ENCODE data around the gene NSG1.
A peak's percentile ranks its signal among the peaks of the same experiment; 100 is the strongest.

NSG1 gene

GRCh38 chr4:4391866-4392265, 5.0 kb downstream of the NSG1 start:
- no peak for TF ChIP-seq CTCF (conservative IDR thresholded peaks at IDR 0.05; ENCODE audit: low read depth, low read length)
- no peak for DNase-seq (ENCODE audit: low read depth)
- H3K4me3 ChIP-seq (ENCODE audit: low read length), result no peak overlapping the region

GRCh38 chr4:4392501-4393183, 5.7 kb downstream of the NSG1 start:
- no peak for TF ChIP-seq CTCF (conservative IDR thresholded peaks at IDR 0.05; ENCODE audit: low read depth, low read length)
- no peak overlapping the region for H3K4me3 ChIP-seq (ENCODE audit: low read length)
- DNase-seq (ENCODE audit: low read depth), result no peak

- H3K4me3 ChIP-seq (ENCODE audit: low read length), result no peak overlapping the region
- DNase-seq (ENCODE audit: low read depth), result no peak
- no peak for TF ChIP-seq CTCF (conservative IDR thresholded peaks at IDR 0.05; ENCODE audit: low read depth, low read length)
Measured at GRCh38 chr4:4394644-4395043, 7.7 kb downstream of the NSG1 start.

- no peak for DNase-seq (ENCODE audit: low read depth)
- TF ChIP-seq CTCF (conservative IDR thresholded peaks at IDR 0.05; ENCODE audit: low read depth, low read length), result no peak
- no peak overlapping the region for H3K4me3 ChIP-seq (ENCODE audit: low read length)
Measured at GRCh38 chr4:4395371-4395770, 8.5 kb downstream of the NSG1 start.

- TF ChIP-seq CTCF (conservative IDR thresholded peaks at IDR 0.05; ENCODE audit: low read depth, low read length), result peak; percentile 21
- no peak overlapping the region for H3K4me3 ChIP-seq (ENCODE audit: low read length)
- peak; percentile 9 for DNase-seq (ENCODE audit: low read depth)
Measured at GRCh38 chr4:4395849-4396627, 9.1 kb downstream of the NSG1 start.

GRCh38 chr4:4396628-4397440, 9.9 kb downstream of the NSG1 start:
- DNase-seq (ENCODE audit: low read depth), result no peak
- H3K4me3 ChIP-seq (ENCODE audit: low read length), result no peak overlapping the region
- TF ChIP-seq CTCF (conservative IDR thresholded peaks at IDR 0.05; ENCODE audit: low read depth, low read length), result no peak

Data from retinal pigment epithelial cell (primary cell).